Endothelial cell of umbilical vein (primary cell): ENCODE results near the gene TREX2. TPM values are rescaled to one million over a fixed set of nuclear protein-coding genes. Genes with fewer than 3 reads are reported as not detected.

Source experiments
- BruUV-seq: library from RNA; stranded (reverse); fragments of 400-500 nt; replicated peaks from 2 replicates; lab custom pipeline; 2021; lab: Mats Ljungman, UMichigan
- CTCF ChIA-PET: fragments of 300-600, 350-600 bp; sonication (Branson Sonifier 250); formaldehyde crosslinking; loops from one replicate; lab custom pipeline; 2021; ENCODE audit warnings: antibody characterized with exemption, inconsistent platforms; lab: Charles Lee
- POLR2A ChIA-PET: fragments of 300-600, 350-600 bp; sonication (Branson Sonifier 250); formaldehyde crosslinking; loops from one replicate; lab custom pipeline; 2021; ENCODE audit warnings: antibody characterized with exemption, inconsistent platforms; lab: Charles Lee
- DNase-seq: peaks from one replicate; pipeline ENCODE4 v3.0.0-alpha.2; 2011; ENCODE audit warnings: low read depth, low spot score
- FAIRE-seq: peaks from 2 replicates; lab custom pipeline; 2011; peaks lifted over from hg19 to GRCh38; lab: Jason Lieb, UNC
- H2AFZ ChIP-seq: 2 replicates; pipeline ENCODE4 v1.6.0; 2012; ENCODE audit warnings: low read depth, low read length, control low read depth, inconsistent platforms
- H3K27ac ChIP-seq: 2 replicates; pipeline ENCODE4 v1.5.1; 2011; ENCODE audit warnings: low read depth, mild to moderate bottlenecking, control low read depth, low read length, moderate library complexity; ENCODE audit not compliant: insufficient read depth
- H3K27me3 ChIP-seq, 2 experiments: 2 replicates each; pipeline versions ENCODE4 v1.6.0 to v1.6.1; 2011; ENCODE audit warnings: low read length in 2 of 2, mixed read lengths in 1 of 2; ENCODE audit not compliant: control insufficient read depth in 2 of 2, insufficient read depth in 2 of 2
- H3K36me3 ChIP-seq, 2 experiments: 2 replicates in 1 of 2; 3 replicates in 1 of 2; pipeline ENCODE4 v1.5.1; 2011; ENCODE audit warnings: low read length in 2 of 2, mild to moderate bottlenecking in 1 of 2, moderate library complexity in 1 of 2; ENCODE audit not compliant: control insufficient read depth in 2 of 2, insufficient read depth in 2 of 2; ENCODE audit errors: extremely low read depth in 1 of 2
- H3K4me1 ChIP-seq: 3 replicates; pipeline ENCODE4 v1.5.1; 2011; ENCODE audit warnings: mild to moderate bottlenecking, low read length; ENCODE audit not compliant: control insufficient read depth, insufficient read depth; ENCODE audit errors: extremely low read depth
- H3K4me2 ChIP-seq: 2 replicates; pipeline ENCODE4 v1.6.1; 2011; ENCODE audit warnings: low read length, control low read depth, mixed read lengths; ENCODE audit not compliant: insufficient read depth
- H3K4me3 ChIP-seq, 3 experiments: fragments of 200-600 bp in 1 of 3; sonication (generic), shearing (Covaris generic) in 1 of 3; replicated peaks in 1 of 3; 2 replicates each; pipeline ENCODE4 v1.5.1; 2011 to 2016; ENCODE audit warnings: control low read depth in 3 of 3, low read length in 3 of 3, mild to moderate bottlenecking in 2 of 3, inconsistent platforms in 1 of 3, low read depth in 1 of 3, moderate library complexity in 1 of 3; ENCODE audit not compliant: insufficient read depth in 1 of 3
- H3K79me2 ChIP-seq: 2 replicates; pipeline ENCODE4 v1.6.0; 2012; ENCODE audit warnings: low read length, inconsistent platforms; ENCODE audit not compliant: control insufficient read depth, insufficient read depth
- H3K9ac ChIP-seq: replicated peaks from 2 replicates; pipeline ENCODE3; 2011; ENCODE audit warnings: low read length, control low read depth; ENCODE audit not compliant: insufficient read depth; ENCODE audit errors: extremely low read depth
- H3K9me1 ChIP-seq: replicated peaks from 3 replicates; pipeline ENCODE4 v1.6.0; 2011; ENCODE audit warnings: mild to moderate bottlenecking, low read length; ENCODE audit not compliant: control insufficient read depth, insufficient read depth; ENCODE audit errors: extremely low read depth
- H3K9me3 ChIP-seq: replicated peaks from 2 replicates; pipeline ENCODE4 v1.5.1; 2012; ENCODE audit warnings: low read length, inconsistent platforms; ENCODE audit not compliant: control insufficient read depth, insufficient read depth
- H4K20me1 ChIP-seq: replicated peaks from 2 replicates; pipeline ENCODE3; 2011; ENCODE audit warnings: mild to moderate bottlenecking, low read length; ENCODE audit not compliant: control insufficient read depth, insufficient read depth; ENCODE audit errors: extremely low read depth
- CTCF ChIP-seq, 2 donors: IDR thresholded peaks; 1 replicate in 1 of 2; 2 replicates in 1 of 2; pipeline ENCODE4 v1.5.1; 2011; ENCODE audit warnings: low read length in 2 of 2, mild to moderate bottlenecking in 2 of 2, moderate library complexity in 2 of 2, control low read depth in 1 of 2, inconsistent platforms in 1 of 2, low read depth in 1 of 2; ENCODE audit not compliant: insufficient read depth in 1 of 2; ENCODE audit errors: extremely low read depth in 1 of 2
- EZH2 ChIP-seq: IDR thresholded peaks from 2 replicates; pipeline ENCODE4 v1.6.1; 2012; ENCODE audit warnings: borderline replicate concordance, low read depth, mild to moderate bottlenecking, moderate library complexity, low read length, inconsistent platforms; ENCODE audit not compliant: severe bottlenecking
- FOS ChIP-seq: IDR thresholded peaks from 2 replicates; pipeline ENCODE4 v1.6.1; 2011; ENCODE audit warnings: mild to moderate bottlenecking, low read length, moderate library complexity, borderline replicate concordance; ENCODE audit not compliant: insufficient read depth
- GATA2 ChIP-seq: IDR thresholded peaks from 2 replicates; pipeline ENCODE4 v1.7.0; 2011; ENCODE audit warnings: low read depth, mild to moderate bottlenecking, moderate library complexity, mixed read lengths, low read length; ENCODE audit not compliant: insufficient read length, insufficient read depth
- JUN ChIP-seq: IDR thresholded peaks from 2 replicates; pipeline ENCODE4 v1.6.1; 2011; ENCODE audit warnings: borderline replicate concordance, low read depth; ENCODE audit not compliant: insufficient read length, insufficient read depth
- MAX ChIP-seq: IDR thresholded peaks from 2 replicates; pipeline ENCODE4 v1.6.1; 2011; ENCODE audit not compliant: insufficient read depth, insufficient read length
- MYC ChIP-seq: IDR thresholded peaks from one replicate; pipeline ENCODE4 v1.6.1; 2011; ENCODE audit warnings: mild to moderate bottlenecking, low read depth, low read length
- POLR2A ChIP-seq: IDR thresholded peaks from 2 replicates; pipeline ENCODE4 v1.6.1; 2012; ENCODE audit warnings: low read depth, mild to moderate bottlenecking, control low read depth, low read length
- POLR2AphosphoS5 ChIP-seq: IDR thresholded peaks from 2 replicates; pipeline ENCODE4 v1.6.1; 2012; ENCODE audit warnings: low read depth, mild to moderate bottlenecking, control low read depth, low read length, moderate library complexity; ENCODE audit not compliant: insufficient read depth
- dilution Hi-C: fragments of 300-500 bp; cut with MboI; formaldehyde crosslinking; loops from one replicate; pipeline ENCODE4 v1.15.0; 2019; ENCODE audit warnings: low sequenced_read_pairs; ENCODE audit not compliant: extremely low pct_ligation_motif_present
- intact Hi-C: fragments of 100-400 bp; cut with micrococcal nuclease; formaldehyde crosslinking; loops from one replicate; pipeline ENCODE4 v1.10.0; 2022
- polyA plus RNA-seq, 4 experiments: library from polyadenylated mRNA; depleted of rRNA in 3 of 4; stranded (reverse) in 3 of 4; unstranded in 1 of 4; fragments of >200 nt; gene quantifications; 2 replicates each; pipeline versions ENCODE4 v1.2.1 to v1.2.3, GENCODE V29; 2011 to 2012; ENCODE audit warnings: missing spikeins in 1 of 4
- total RNA-seq: library from RNA; stranded (reverse); gene quantifications from 2 replicates; pipeline ENCODE4 v1.2.3, GENCODE V29; 2021

The TREX2 gene
- total and polyA plus RNA-seq, 2 donors (not counting 3 experiments of a cell fraction or from before 2014, with no cell fraction given): 0.82 to 0.99 TPM

GRCh38 chrX:153421856-153422255 is 24.0 kb downstream of the TREX2 start:
- DNase-seq (no peak), FAIRE-seq (no peak)
- Histone ChIP-seq H3K27me3 (no peaks in the 10 kb centered on the region), H3K4me3 (no peak overlapping the region), H3K4me1 (no peaks in the 10 kb centered on the region), H3K36me3 (no peaks in the 10 kb centered on the region), H2AFZ (no peak overlapping the region), H3K9me1 (no peaks in the 10 kb centered on the region), H3K79me2 (no peaks in the 10 kb centered on the region), H3K4me2 (no peak overlapping the region), H3K9me3 (no peaks in the 10 kb centered on the region), H3K27ac (no peak overlapping the region), H3K9ac (no peak overlapping the region), H4K20me1 (no peaks in the 10 kb centered on the region)
- TF ChIP-seq POLR2AphosphoS5 (no peak), MYC (no peak), POLR2A (no peak), GATA2 (no peak), MAX (no peak), FOS (no peak), JUN (no peak), CTCF (IDR thresholded peaks at IDR 0.05; ENCODE audit: extremely low read depth in 1 of 2, insufficient read depth in 1 of 2, low read depth in 1 of 2, low read length in 2 of 2) (no peak), EZH2 (no peak)
- intact Hi-C loops (no loop called here), dilution Hi-C loops (no loop called here)
- POLR2A ChIA-PET: no interaction called here
- no TSS peak for BruUV-seq
- CTCF ChIA-PET: no interaction called here
